NCI-H2227 (cell line): ENCODE results near the gene PIK3AP1.
A peak's percentile ranks its signal among the peaks of the same experiment; 100 is the strongest.

Source experiments
- DNase-seq: peaks from one replicate; lab custom pipeline; 2025; ENCODE audit not compliant: unreplicated experiment; lab: John Stamatoyannopoulos, UW

The PIK3AP1 gene

GRCh38 chr10:96675846-96676245, 44.5 kb downstream of the PIK3AP1 start:
- no peak for DNase-seq

- DNase-seq = no peak
These were observed 46.8 kb downstream of the PIK3AP1 start for GRCh38 chr10:96673318-96674099.

- no peak for DNase-seq
These were observed 47.7 kb downstream of the PIK3AP1 start for GRCh38 chr10:96672481-96673175.

DNA sequence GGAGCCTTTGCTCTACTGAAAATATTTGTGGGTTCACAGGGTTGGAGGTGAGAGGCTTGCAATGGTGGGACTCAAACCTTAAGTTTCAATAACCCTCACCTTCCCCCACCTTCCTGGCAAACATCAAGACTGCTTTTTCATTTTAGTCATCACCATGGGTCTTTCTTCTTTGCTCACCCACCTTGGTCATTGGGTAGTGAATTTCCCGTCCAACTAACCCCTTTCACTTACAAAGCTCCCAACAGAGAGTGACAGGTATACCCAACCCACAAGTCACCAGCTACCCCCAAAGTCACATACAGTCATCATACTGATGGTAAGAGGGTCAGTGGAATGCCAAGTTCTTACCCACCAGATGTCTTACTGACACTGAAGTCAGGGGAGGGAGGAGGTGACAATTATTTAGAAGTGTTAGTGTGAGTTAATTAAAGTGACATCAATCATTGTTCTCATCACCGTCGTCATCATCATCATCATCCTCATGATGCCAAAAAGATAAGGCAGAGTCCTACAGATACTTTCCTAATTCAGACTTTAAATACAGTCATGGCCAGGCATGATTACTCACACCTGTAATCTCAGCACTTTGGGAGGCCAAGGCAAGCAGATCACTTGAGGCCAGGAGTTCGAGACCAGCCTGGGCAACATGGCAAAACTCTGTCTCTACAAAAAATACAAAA, 49.0 kb downstream of the PIK3AP1 start:
- no peak for DNase-seq

- peak; percentile 4 for DNase-seq
These were observed 49.5 kb downstream of the PIK3AP1 start for GRCh38 chr10:96670786-96671185.

- DNase-seq = no peak
These were observed 52.9 kb downstream of the PIK3AP1 start for GRCh38 chr10:96667401-96667800.

DNA sequence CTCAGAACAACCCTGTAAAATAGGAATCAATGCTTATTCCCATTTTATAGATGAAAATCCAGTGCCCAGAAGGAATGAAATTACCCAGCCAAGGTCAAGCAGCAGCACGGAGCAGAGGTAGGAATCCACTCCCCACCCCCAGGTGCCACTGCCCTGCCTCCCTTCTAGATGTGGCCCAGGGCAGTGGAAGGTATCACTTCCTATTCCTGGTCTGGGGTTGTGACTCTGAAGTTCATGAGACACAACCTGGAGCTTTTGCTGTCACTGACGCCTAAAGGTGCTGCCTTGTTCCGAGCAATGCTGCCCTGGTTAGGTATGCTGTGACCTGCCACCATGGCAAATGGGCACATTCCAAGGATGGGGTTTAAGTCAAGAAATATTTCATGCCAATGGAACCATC, 53.6 kb downstream of the PIK3AP1 start:
- DNase-seq = no peak

- DNase-seq = no peak
These were observed 55.0 kb downstream of the PIK3AP1 start for GRCh38 chr10:96665306-96665705.

- no peak for DNase-seq
These were observed 55.8 kb downstream of the PIK3AP1 start for GRCh38 chr10:96664563-96664962.

GRCh38 chr10:96663797-96664196, 56.5 kb downstream of the PIK3AP1 start:
- no peak for DNase-seq

- DNase-seq = no peak
These were observed 58.7 kb downstream of the PIK3AP1 start for GRCh38 chr10:96661632-96662031.

DNA sequence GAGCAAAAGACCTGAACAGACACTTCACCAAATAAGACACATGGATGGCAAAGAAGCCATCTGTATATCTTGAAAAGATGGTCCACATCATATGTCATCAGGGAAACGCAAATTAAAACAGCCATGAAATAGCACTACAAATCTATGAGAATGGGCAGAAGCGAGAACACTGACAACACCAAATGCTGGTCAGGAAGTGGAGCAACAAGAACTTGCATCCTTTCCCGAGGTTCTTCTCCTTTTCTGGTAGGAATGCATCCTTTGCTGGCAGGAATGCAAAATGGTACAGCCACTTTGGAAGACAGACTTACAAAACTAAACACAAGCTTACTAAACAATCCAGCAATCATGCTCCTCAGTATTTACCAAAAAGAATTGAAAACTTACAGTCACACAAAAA, 60.0 kb downstream of the PIK3AP1 start:
- DNase-seq = no peak

- DNase-seq = no peak
These were observed 61.5 kb downstream of the PIK3AP1 start for GRCh38 chr10:96658844-96659243.

DNA sequence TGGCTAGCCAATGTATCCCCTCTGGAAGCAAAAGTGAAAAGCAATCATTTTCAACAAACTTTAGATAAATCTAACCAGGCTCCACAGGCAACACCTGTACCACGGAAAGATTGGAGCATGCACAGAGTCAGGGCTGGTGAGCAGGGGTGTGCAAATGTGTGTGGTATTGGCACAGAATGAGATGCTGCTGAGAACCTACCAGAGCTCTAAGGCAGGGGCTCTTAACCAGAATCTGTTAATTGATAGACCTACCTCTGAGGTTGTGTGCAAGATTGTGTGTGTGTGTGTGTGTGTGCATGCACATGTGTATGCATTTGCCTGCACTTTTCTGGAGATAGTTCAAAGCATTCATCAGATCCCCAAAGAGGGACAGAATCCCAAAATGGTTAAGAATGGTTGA, 62.9 kb downstream of the PIK3AP1 start:
- DNase-seq = no peak

DNA sequence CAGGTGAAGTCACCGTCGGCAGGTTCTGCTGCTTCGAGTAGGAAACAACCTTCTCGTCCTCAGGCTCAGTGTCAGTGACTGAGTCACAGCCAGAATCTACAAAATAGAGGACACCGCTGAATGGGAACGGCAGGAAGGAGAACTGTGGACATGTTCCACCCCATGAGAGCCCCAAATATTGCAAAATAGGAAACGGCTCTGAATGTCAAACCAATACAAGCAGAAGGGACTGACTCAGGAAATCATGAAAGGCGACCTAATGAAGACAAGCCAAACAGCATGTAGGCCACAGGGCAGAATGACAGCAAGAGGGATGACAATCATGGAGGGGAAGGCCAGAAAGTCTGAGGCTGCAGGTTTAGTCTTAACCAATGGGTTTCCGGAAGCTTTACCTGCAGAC, 63.5 kb downstream of the PIK3AP1 start:
- no peak for DNase-seq

DNA sequence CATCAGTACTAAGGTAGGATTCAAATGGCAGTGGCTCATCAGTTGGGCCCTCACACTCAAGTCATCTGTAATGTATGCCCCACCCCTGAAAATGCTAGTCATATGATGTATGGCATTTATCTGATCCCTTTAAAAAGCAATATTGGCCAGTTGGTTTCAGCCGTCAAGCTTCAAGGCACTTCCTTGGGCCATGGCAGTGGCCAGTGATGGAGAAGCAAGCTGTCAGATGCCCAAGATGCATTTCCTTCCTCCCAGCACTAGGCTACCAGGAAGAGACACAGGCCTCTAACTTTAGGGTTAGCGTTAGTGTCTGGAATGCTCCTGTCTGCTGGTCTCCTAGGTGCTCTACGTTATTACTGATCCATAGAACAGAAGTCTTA, 64.1 kb downstream of the PIK3AP1 start:
- DNase-seq = no peak

- DNase-seq = no peak
These were observed 64.7 kb downstream of the PIK3AP1 start for GRCh38 chr10:96655461-96656197.

DNA sequence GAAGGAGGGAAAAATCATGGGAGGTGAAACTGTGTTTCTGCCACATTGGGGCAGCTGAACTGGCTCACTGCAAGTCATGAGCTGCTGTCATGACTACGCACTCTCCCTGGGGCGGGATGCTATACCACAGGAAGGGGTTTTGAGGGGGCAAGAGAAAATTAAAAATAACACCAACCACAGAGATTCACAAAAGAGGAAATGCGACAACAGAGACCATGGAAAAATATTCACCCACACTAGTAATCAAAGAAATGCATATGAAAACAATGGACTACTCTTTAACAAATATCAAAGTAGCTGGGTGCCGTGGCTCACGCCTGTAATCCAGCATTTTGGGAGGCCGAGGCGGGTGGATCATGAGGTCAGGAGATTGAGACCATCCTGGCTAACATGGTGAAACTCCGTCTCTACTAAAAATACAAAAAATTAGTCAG, 68.3 kb downstream of the PIK3AP1 start:
- DNase-seq = no peak

GRCh38 chr10:96650958-96651357, 69.4 kb downstream of the PIK3AP1 start:
- DNase-seq = no peak

DNA sequence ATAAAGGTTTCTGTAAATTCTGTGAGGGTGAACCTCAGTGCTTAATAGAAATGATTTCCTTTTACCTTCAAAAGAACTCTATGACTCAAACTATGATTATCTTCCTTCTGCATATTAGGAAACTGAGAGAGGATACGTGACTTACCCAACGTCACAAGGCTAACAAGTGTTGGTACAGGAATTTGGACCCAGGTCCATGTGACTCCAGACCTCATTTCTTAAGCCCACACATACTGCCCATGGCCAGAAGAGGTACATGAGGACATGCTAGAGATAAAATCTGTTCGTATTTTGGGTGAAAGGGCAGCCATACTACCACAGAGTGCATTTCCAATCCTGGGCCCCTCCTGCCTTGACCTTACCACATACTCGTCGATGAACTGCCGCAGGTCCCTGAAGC, 72.0 kb downstream of the PIK3AP1 start:
- DNase-seq = no peak

GRCh38 chr10:96647466-96647865, 72.8 kb downstream of the PIK3AP1 start:
- no peak for DNase-seq
